ENCODE results near the gene CA4.
"Not testable (repeated sequence)": the region's sequence is repeated elsewhere in the genome, so short reads cannot be mapped to it uniquely, and the experiment has no call there.

Gene CA4

GRCh38 chr17:60190032-60190431 is 40.3 kb downstream of the CA4 start:
- Mint-ChIP-seq H3K4me1 (ENCODE audit: low read depth) (peaks cover 24% of the 10 kb centered on the region), H3K36me3 (ENCODE audit: low read depth) (peaks cover 84% of the 10 kb centered on the region)
- H3K27me3 Mint-ChIP-seq; H3K4me3 Mint-ChIP-seq; H3K9me3 Mint-ChIP-seq; intact Hi-C loops (cut with micrococcal nuclease); H3K27ac Mint-ChIP-seq: not testable (repeated sequence)

- H3K27ac Mint-ChIP-seq; H3K27me3 Mint-ChIP-seq; H3K4me1 Mint-ChIP-seq (ENCODE audit: low read depth); H3K4me3 Mint-ChIP-seq; intact Hi-C loops (cut with micrococcal nuclease); H3K9me3 Mint-ChIP-seq: not testable (repeated sequence)
- H3K36me3 Mint-ChIP-seq (ENCODE audit: low read depth): peaks cover 91% of the 10 kb centered on the region
Measured at GRCh38 chr17:60193032-60193431, 43.3 kb downstream of the CA4 start.

DNA sequence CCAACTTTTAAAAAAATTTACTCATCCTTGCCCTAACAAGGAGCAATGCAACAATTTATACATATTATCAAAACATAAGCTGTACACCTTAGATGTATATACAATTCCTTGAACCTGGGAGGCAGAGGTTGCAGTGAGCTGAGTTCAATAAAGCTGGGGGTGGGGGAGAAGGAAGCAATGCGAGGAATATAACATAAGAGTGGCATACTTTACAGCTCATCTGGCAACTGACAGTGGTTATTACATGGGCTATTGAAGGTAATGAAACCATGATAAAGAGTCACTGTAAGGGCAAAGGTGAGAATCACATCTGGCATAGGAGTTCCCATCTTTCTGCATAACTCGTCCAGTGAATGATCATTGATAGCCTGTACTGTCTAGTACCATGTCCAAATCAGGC is 43.7 kb downstream of the CA4 start:
- no peaks in the 10 kb centered on the region for H3K9me3 Mint-ChIP-seq
- H3K27ac Mint-ChIP-seq: no peak overlapping the region
- peaks cover 96% of the 10 kb centered on the region for H3K36me3 Mint-ChIP-seq (ENCODE audit: low read depth)
- no peak overlapping the region for H3K4me3 Mint-ChIP-seq
- no peaks in the 10 kb centered on the region for H3K27me3 Mint-ChIP-seq
- intact Hi-C loops (cut with micrococcal nuclease): no loop called here
- peaks cover 7% of the 10 kb centered on the region for H3K4me1 Mint-ChIP-seq (ENCODE audit: low read depth)

GRCh38 chr17:60194141-60194540 is 44.4 kb downstream of the CA4 start:
- intact Hi-C loops (cut with micrococcal nuclease); H3K4me3 Mint-ChIP-seq; H3K27ac Mint-ChIP-seq; H3K9me3 Mint-ChIP-seq; H3K27me3 Mint-ChIP-seq; H3K4me1 Mint-ChIP-seq (ENCODE audit: low read depth): not testable (repeated sequence)
- peaks cover 96% of the 10 kb centered on the region for H3K36me3 Mint-ChIP-seq (ENCODE audit: low read depth)

- H3K27ac Mint-ChIP-seq; H3K4me1 Mint-ChIP-seq (ENCODE audit: low read depth); H3K9me3 Mint-ChIP-seq; intact Hi-C loops (cut with micrococcal nuclease); H3K27me3 Mint-ChIP-seq; H3K4me3 Mint-ChIP-seq: not testable (repeated sequence)
- H3K36me3 Mint-ChIP-seq (ENCODE audit: low read depth): peaks cover 69% of the 10 kb centered on the region
Measured at GRCh38 chr17:60198630-60199029, 48.9 kb downstream of the CA4 start.

- peaks cover 44% of the 10 kb centered on the region for H3K36me3 Mint-ChIP-seq (ENCODE audit: low read depth)
- intact Hi-C loops (cut with micrococcal nuclease); H3K27me3 Mint-ChIP-seq; H3K9me3 Mint-ChIP-seq; H3K4me3 Mint-ChIP-seq; H3K27ac Mint-ChIP-seq; H3K4me1 Mint-ChIP-seq (ENCODE audit: low read depth): not testable (repeated sequence)
Measured at GRCh38 chr17:60205782-60206181, 56.0 kb downstream of the CA4 start.

DNA sequence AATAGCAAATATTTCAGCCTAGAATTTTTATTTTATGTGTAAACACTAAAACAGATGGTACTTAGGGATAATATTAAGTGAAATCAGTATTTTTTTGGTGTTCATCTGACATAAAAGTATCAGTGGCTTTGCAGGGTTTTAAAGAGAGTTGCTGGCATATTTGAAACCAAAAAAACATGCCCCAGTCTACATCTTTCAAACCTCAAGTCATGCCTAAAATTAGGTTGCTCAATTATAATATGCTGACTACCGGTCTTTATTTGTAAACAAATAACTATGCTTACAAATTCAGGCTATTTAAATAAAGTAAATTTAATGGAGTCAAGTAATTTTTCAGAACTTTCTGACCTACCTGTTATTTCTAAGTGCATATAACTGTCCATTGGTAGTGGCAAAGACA is 58.5 kb downstream of the CA4 start:
- H3K36me3 Mint-ChIP-seq (ENCODE audit: low read depth): peaks cover 37% of the 10 kb centered on the region
- H3K4me1 Mint-ChIP-seq (ENCODE audit: low read depth); intact Hi-C loops (cut with micrococcal nuclease); H3K9me3 Mint-ChIP-seq; H3K27ac Mint-ChIP-seq; H3K4me3 Mint-ChIP-seq; H3K27me3 Mint-ChIP-seq: not testable (repeated sequence)

Data from dendritic cell treated with granulocyte-macrophage colony-stimulating factor and Interleukin-4, amounts not matched to agents 40 ng/mL and 50 ng/mL, for 4 days (primary cell).